Natural killer cell treated with Interleukin-12 subunit alpha and Interleukin-12 subunit beta and Interleukin-15 and Interleukin-18, amount 100 ng/mL, for 72 hours (primary cell): ENCODE results near the gene EEF1AKMT1. TPM values are rescaled to one million over a fixed set of nuclear protein-coding genes. Genes with fewer than 3 reads are reported as not detected.
A peak's percentile ranks its signal among the peaks of the same experiment; 100 is the strongest.
"Not testable (repeated sequence)": the region's sequence is repeated elsewhere in the genome, so short reads cannot be mapped to it uniquely, and the experiment has no call there.

Source experiments
- ATAC-seq, 2 donors: fragments of 150-1000 bp; cut with Tn5 transposase in 1 of 2; sonication (Bioruptor Pico), chemical (Tn5 transposase) in 1 of 2; 2 replicates each; pipeline ENCODE4 v1.10.0; 2021
- DNase-seq: peaks from one replicate; pipeline ENCODE4 v3.0.0; 2022; ENCODE audit warnings: low spot score
- H3K27ac Mint-ChIP-seq, 2 donors: 1 replicate in 1 of 2; 2 replicates in 1 of 2; pipeline ENCODE4 v1.8.0; 2022; ENCODE audit warnings: mixed read lengths in 2 of 2, mild to moderate bottlenecking in 1 of 2, moderate library complexity in 1 of 2
- H3K27me3 Mint-ChIP-seq, 2 donors: 1 replicate in 1 of 2; 2 replicates in 1 of 2; pipeline ENCODE4 v1.8.0; 2022; ENCODE audit warnings: mixed read lengths in 2 of 2
- H3K36me3 Mint-ChIP-seq: one replicate; pipeline ENCODE4 v1.8.0; 2022; ENCODE audit warnings: mixed read lengths
- H3K4me1 Mint-ChIP-seq, 2 donors: 1 replicate in 1 of 2; 2 replicates in 1 of 2; pipeline ENCODE4 v1.8.0; 2022; ENCODE audit warnings: low read depth in 2 of 2, mixed read lengths in 2 of 2, mild to moderate bottlenecking in 1 of 2
- H3K4me3 Mint-ChIP-seq: one replicate; pipeline ENCODE4 v1.8.0; 2022; ENCODE audit warnings: mixed read lengths
- H3K9me3 Mint-ChIP-seq: 2 replicates; pipeline ENCODE4 v1.8.0; 2022; ENCODE audit warnings: mixed read lengths
- total RNA-seq, 2 donors: library from RNA; stranded (reverse); gene quantifications; one replicate each; pipeline ENCODE4 v1.2.3, GENCODE V29; 2022

EEF1AKMT1 gene
- total RNA-seq, 2 donors from 2014 or later = 11.0 to 12.6 TPM

DNA sequence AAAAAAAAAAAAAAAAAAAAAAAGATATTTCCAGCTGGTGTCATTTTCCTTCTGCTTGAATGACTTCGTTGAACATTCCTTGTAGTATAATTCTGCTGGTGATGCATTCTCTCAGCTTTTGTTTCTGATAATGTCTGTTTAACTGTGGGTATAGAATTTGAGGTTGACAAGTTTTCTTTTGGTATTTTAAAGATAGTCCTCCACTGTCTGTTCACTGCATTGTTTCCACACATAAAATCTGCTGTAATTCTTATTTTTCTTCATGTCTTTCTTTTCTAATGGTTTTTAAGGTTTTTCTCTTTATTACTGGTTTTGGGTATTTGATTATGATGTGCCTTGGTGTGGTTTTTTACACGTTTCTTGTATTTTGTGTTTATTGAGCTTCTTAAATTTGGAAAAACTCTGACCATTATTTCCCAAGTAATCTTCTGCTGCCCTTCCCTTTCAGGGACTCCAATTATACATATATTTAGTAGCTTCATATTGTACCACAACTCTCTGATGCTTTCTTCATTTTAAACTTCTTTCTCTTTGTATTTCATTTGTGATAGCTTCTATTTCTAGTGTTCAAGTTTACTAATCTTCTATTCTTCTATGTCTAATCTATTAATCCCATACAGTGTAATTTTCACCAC, 6.3 kb downstream of the EEF1AKMT1 start:
- Mint-ChIP-seq H3K9me3 (peaks cover 18% of the 10 kb centered on the region), H3K4me1 (peaks cover 11 to 20% of the 10 kb centered on the region in 2 donors), H3K4me3 (no peak overlapping the region), H3K27me3 (no peaks in the 10 kb centered on the region), H3K36me3 (peaks cover 31% of the 10 kb centered on the region), H3K27ac (no peak overlapping the region)
- no peak for DNase-seq
- no peak for ATAC-seq

DNA sequence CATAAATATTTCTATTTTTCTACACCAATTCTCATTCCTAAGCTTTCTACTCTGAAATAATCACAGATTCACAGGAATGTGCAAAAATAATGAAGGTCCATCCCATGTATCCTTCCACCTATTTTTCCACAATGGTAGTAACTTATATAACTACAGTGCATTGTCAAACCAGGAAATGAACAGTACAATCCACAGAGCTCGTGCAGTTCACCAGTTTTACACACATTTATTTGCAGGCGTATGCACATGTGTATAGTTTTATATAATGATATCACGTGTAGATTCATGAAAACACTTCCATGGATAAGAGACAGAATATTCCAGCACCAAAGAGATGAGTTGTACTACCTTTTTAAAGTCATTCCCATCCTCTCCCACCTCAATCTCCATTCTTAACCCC, 12.9 kb downstream of the EEF1AKMT1 start:
- no peak for DNase-seq
- Mint-ChIP-seq H3K36me3 (peaks cover 24% of the 10 kb centered on the region), H3K27me3 (no peaks in the 10 kb centered on the region), H3K4me1 (peaks cover 0 to 3% of the 10 kb centered on the region in 2 donors), H3K4me3 (no peak overlapping the region), H3K9me3 (peaks cover 6% of the 10 kb centered on the region), H3K27ac (no peak overlapping the region)
- ATAC-seq = no peak

DNA sequence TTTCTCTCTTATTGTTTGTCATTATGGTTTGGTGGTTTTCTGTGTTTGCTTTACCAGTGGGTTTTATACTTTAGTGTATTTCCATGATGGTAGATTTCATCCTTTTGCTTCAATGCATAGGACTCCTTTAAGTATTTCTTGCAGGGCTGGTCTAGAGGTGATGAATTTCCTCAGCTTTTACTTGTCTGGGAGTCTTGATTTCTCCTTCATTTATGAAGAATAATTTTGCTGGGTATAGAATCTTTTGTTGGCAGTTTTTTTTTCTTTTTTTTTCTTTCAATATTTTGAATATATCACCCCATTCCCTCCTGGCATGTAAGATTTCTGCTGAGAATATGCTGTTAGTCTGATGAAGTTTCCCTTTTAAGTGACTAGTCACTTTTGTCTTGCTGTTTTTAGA, 19.8 kb downstream of the EEF1AKMT1 start:
- H3K36me3 Mint-ChIP-seq = peaks cover 64% of the 10 kb centered on the region
- ATAC-seq (no peak), DNase-seq (no peak)
- peaks cover 30% of the 10 kb centered on the region for H3K9me3 Mint-ChIP-seq
- H3K27me3 Mint-ChIP-seq = no peaks in the 10 kb centered on the region
- no peak overlapping the region for H3K27ac Mint-ChIP-seq
- no peak overlapping the region for H3K4me3 Mint-ChIP-seq
- peaks cover 0 to 3% of the 10 kb centered on the region in 2 donors for H3K4me1 Mint-ChIP-seq

DNA sequence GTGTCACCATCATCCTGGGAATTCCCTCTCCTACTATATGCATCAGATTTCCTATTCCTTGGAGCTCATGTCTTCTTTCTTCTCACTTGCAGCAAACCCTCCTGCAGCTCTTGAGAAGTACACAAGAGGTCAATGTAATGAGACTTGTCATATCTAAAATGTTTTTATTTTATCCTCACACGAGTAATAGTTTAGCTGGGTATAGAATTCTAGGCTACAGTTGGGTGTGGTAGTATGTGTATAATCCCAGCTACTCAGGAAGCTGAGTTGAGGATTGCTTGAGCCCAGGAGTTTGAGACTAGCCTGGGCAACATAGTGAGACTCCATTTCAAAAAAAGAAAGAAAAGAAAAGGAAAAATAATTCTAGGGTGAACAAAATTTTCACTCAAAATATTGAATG, 24.4 kb downstream of the EEF1AKMT1 start:
- no peaks in the 10 kb centered on the region for H3K4me1 Mint-ChIP-seq
- peaks cover 30% of the 10 kb centered on the region for H3K9me3 Mint-ChIP-seq
- peaks cover 56% of the 10 kb centered on the region for H3K36me3 Mint-ChIP-seq
- no peak overlapping the region for H3K27ac Mint-ChIP-seq
- DNase-seq = no peak
- H3K27me3 Mint-ChIP-seq = no peaks in the 10 kb centered on the region
- ATAC-seq = no peak
- H3K4me3 Mint-ChIP-seq = no peak overlapping the region

DNA sequence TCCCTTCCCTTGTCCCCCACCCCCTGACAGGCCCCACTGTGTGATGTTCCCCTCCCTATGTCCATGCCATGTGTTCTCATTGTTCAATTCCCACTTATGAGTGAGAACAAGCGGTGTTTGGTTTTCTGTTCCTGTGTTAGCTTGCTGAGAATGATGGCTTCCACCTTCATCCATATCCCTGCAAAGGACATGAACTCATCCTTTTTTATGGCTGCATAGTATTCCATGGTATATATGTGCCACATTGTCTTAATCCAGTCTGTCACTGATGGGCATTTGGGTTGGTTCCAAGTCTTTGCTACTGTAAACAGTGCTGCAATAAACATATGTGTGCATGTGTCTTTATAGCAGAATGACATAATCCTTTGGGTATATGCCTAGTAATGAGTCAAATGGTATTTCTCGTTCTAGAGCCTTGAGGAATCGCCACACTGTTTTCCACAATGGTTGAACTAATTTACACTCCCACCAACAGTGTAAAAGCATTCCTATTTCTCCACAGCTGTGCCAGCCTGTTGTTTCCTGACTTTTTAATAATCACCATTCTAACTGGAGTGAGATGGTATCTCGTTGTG, 29.8 kb downstream of the EEF1AKMT1 start:
- not testable (repeated sequence) for H3K27me3 Mint-ChIP-seq, ATAC-seq
- peaks cover 13% of the 10 kb centered on the region for H3K36me3 Mint-ChIP-seq

DNA sequence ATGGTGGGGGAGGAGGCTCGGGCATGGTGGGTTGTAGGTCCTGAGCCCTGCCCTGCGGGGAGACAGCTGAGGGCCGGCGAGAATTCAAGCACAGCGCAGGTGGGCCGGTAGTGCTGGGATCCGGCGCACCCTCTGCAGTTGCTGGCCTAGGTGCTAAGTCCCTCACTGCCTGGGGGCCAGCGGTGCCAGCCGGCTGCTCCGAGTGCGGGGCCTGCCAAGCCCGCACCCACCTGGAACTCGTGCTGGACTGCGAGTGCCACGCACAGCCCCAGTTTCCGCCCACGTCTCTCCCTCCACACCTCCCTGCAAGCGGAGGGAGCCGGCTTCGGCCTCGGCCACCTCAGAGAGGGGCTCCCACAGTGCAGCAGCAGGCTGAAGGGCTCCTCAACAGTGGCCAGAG, 33.7 kb downstream of the EEF1AKMT1 start:
- no peak overlapping the region for H3K27ac Mint-ChIP-seq

More for the DNA sequence above, 29.8 kb downstream of the EEF1AKMT1 start:
- H3K4me1 Mint-ChIP-seq, H3K27ac Mint-ChIP-seq, H3K9me3 Mint-ChIP-seq, H3K4me3 Mint-ChIP-seq, DNase-seq: not testable (repeated sequence)

DNA sequence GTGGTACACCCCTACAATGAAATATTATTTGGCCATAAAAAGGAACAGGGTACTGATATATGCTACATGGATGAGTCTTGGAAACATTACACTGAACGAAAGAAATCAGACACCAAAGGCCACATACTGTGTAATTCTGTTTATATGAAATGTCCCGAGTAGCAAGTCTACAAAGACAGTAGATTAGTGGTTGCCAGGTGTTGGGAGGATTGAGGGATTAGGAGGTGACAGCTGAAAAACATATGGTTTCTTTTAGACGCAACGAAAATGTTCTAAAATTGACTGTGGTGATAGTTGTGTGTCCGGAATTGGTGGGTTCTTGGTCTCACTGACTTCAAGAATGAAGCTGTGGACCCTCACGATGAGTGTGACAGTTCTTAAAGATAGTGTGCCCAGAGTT, 35.1 kb downstream of the EEF1AKMT1 start:
- no peak for DNase-seq
- H3K27me3 Mint-ChIP-seq = no peaks in the 10 kb centered on the region
- H3K27ac Mint-ChIP-seq = no peak overlapping the region
- H3K4me1 Mint-ChIP-seq = no peaks in the 10 kb centered on the region
- H3K9me3 Mint-ChIP-seq = no peaks in the 10 kb centered on the region
- H3K36me3 Mint-ChIP-seq = no peaks in the 10 kb centered on the region
- no peak overlapping the region for H3K4me3 Mint-ChIP-seq
- ATAC-seq = no peak

More for the DNA sequence above, 33.7 kb downstream of the EEF1AKMT1 start:
- H3K27me3 Mint-ChIP-seq = no peaks in the 10 kb centered on the region
- peaks cover under 1% of the 10 kb centered on the region for H3K36me3 Mint-ChIP-seq
- ATAC-seq = peak; percentile 31 to 40
- no peak overlapping the region for H3K4me3 Mint-ChIP-seq
- H3K9me3 Mint-ChIP-seq = no peaks in the 10 kb centered on the region
- no peak for DNase-seq
- no peaks in the 10 kb centered on the region for H3K4me1 Mint-ChIP-seq

DNA sequence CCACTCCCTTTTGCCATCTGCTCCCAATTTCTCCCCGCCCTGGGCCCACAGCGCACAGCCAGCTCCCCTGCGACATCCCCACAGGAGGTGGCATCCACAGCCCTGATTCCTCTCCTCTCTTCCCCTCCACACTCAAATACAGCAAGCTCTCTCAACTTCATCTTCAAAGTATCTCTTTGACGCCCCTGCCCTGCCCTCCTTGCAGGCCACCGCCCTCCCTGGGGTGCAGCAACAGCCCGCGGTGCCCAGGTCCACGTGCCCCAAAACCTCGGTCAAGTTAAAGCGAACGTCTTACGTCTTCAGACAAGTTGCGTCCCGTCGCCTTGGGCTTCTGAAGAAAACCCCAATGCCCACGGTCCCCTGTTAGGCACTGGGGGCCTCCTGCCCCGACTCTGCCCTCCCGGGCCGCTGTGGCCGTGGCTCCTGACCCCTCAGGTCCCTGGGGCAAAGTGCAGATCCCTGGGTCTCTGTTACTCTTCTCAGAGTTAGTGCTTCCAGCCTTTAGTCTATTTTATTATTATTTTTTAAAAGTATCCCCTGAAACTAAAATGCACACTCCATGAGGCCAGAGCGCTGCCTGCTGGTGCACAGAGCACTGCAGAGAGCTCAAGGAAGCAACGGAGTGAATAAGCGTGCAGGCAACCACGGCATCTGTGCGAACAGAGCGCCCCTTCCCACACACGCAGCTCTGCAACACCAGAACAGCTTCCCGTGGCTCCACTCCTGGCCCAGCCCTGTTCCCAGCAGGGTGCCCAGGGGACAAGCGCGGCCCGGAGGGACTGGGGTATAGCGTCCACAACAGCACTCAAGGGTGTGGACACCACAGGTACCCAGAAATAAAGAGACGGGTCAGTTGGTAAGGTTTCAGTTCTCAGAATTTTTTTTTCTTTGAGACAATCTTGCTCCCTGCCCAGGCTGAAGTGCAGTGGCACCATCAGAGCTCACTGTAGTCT, 43.9 kb downstream of the EEF1AKMT1 start:
- DNase-seq (no peak), ATAC-seq (no peak)
- Mint-ChIP-seq H3K27ac (no peak overlapping the region), H3K4me1 (peaks cover 0 to 4% of the 10 kb centered on the region in 2 donors), H3K27me3 (no peaks in the 10 kb centered on the region), H3K4me3 (no peak overlapping the region), H3K36me3 (no peaks in the 10 kb centered on the region), H3K9me3 (no peaks in the 10 kb centered on the region)

DNA sequence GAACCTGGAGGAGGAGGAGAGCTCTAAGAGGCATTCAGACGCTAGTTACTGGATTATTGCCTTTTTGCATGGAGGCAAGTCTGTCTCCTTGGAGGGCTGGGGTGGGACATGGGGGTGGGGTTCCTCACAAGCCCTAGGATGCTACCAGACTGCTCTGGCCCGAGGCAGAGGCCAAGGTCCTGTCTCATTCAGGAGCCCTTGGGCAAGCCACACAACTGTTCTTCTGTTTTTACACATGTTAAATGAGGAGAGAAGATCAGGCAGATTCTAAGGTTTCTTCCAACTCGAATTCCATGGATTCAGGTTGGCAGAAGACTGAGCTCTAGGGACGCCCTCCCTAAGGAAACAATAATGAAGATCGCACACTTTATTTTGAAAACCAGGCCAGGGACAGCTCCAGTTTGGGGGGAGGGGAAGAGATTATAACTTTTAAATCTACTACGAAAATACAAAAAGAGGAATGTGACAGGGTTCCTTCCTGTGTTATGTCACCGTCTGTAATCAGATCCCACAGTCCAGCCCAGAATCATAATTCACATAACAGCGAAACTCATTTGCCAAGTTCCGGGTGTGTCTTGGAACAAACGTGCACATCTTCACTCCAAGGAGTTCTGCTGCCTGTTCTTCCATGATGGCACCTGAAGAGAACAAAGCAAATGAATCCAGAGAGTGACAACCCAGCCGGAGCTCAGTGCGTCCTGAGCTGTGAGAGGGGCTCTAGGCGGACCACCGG, 45.0 kb downstream of the EEF1AKMT1 start:
- peaks cover 0 to 4% of the 10 kb centered on the region in 2 donors for H3K4me1 Mint-ChIP-seq
- ATAC-seq (no peak), DNase-seq (no peak)
- no peaks in the 10 kb centered on the region for H3K27me3 Mint-ChIP-seq
- no peaks in the 10 kb centered on the region for H3K9me3 Mint-ChIP-seq
- H3K27ac Mint-ChIP-seq = no peak overlapping the region
- no peaks in the 10 kb centered on the region for H3K36me3 Mint-ChIP-seq
- H3K4me3 Mint-ChIP-seq = no peak overlapping the region

DNA sequence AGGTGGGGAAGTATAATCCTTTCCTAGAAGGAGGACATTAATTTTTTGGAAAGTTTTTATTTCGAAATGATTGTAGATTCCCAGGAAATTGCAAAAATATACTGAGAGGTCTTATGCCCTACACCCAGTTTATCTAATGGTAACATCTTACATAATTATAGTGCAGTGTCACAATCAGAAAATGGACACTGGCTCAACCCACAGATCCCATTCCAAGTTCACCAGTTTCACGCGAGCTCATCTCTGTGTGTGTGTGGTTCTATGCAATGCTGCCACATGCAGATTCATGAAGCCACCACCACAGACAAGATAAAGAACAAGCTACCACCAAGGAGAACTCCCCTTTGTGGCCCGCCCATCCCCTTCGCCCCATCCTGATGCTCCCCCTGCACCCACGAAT, 45.9 kb downstream of the EEF1AKMT1 start:
- ATAC-seq = no peak
- DNase-seq = no peak
- no peaks in the 10 kb centered on the region for H3K36me3 Mint-ChIP-seq
- peaks cover 0 to 4% of the 10 kb centered on the region in 2 donors for H3K4me1 Mint-ChIP-seq
- H3K4me3 Mint-ChIP-seq = no peak overlapping the region
- no peaks in the 10 kb centered on the region for H3K27me3 Mint-ChIP-seq
- no peaks in the 10 kb centered on the region for H3K9me3 Mint-ChIP-seq
- no peak overlapping the region for H3K27ac Mint-ChIP-seq

DNA sequence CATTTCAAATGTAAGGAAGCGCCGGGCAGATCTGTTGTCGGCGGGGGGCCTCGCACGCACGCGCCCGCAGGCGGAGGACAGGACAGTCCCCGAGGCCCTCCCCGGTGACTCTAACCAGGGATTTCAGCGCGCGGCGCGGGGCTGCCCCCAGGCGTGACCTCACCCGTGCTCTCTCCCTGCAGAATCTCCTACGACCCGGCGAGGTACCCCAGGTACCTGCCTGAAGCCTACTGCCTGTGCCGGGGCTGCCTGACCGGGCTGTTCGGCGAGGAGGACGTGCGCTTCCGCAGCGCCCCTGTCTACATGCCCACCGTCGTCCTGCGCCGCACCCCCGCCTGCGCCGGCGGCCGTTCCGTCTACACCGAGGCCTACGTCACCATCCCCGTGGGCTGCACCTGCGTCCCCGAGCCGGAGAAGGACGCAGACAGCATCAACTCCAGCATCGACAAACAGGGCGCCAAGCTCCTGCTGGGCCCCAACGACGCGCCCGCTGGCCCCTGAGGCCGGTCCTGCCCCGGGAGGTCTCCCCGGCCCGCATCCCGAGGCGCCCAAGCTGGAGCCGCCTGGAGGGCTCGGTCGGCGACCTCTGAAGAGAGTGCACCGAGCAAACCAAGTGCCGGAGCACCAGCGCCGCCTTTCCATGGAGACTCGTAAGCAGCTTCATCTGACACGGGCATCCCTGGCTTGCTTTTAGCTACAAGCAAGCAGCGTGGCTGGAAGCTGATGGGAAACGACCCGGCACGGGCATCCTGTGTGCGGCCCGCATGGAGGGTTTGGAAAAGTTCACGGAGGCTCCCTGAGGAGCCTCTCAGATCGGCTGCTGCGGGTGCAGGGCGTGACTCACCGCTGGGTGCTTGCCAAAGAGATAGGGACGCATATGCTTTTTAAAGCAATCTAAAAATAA, 52.1 kb downstream of the EEF1AKMT1 start:
- Mint-ChIP-seq H3K27me3 (peaks cover 0 to 7% of the 10 kb centered on the region in 2 donors), H3K4me3 (no peak overlapping the region)

DNA sequence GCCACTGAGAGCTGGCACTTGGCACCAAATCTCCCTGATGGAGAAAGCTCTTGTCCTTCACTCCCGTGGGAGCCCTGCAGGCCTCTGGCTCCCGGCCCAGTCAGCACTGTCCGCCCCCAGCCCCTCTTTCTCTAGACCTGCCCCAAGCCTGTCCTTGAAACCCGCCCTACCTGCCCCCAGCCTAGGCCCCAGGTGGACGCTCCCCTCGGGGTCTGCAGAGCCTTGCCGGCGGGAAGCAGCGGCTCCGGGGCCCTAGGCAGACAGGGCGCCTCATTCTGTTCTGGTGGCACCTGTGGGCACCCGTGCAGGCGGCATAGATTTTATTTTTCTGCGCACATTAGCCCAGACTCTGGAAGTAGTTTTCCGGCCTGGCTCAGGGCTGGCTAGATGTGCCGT, 52.7 kb downstream of the EEF1AKMT1 start:
- no peaks in the 10 kb centered on the region for H3K9me3 Mint-ChIP-seq
- no peaks in the 10 kb centered on the region for H3K4me1 Mint-ChIP-seq
- no peak overlapping the region for H3K4me3 Mint-ChIP-seq
- H3K36me3 Mint-ChIP-seq = no peaks in the 10 kb centered on the region
- ATAC-seq = no peak
- no peak overlapping the region for H3K27ac Mint-ChIP-seq
- peaks cover 0 to 7% of the 10 kb centered on the region in 2 donors for H3K27me3 Mint-ChIP-seq
- no peak for DNase-seq

More for the DNA sequence above, 52.1 kb downstream of the EEF1AKMT1 start:
- Mint-ChIP-seq H3K27ac (no peak overlapping the region), H3K36me3 (no peaks in the 10 kb centered on the region), H3K9me3 (no peaks in the 10 kb centered on the region), H3K4me1 (no peaks in the 10 kb centered on the region)
- ATAC-seq (peak; percentile 37 to 52), DNase-seq (no peak)

DNA sequence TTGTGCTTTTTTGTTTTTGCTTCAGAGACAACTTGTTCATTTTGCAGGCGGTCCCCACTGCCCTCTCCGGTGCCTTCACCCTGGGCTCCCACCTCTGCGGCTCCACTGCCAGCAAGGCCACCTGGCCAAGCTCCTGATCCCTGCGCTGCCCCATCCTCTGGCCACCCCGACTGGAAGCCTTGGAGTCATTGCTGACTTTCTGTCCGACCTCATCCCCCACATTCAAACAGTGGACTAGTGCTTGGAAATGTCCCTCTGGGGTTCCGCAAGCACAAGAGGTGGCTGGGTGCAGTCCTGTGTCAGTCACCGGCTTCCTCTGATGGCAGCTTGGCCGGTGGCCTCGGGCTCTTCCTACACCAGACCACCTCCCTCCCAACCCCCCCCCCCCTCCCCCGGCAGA, 53.3 kb downstream of the EEF1AKMT1 start:
- Mint-ChIP-seq H3K4me3 (no peak overlapping the region), H3K4me1 (no peaks in the 10 kb centered on the region), H3K9me3 (no peaks in the 10 kb centered on the region), H3K27me3 (peaks cover 0 to 7% of the 10 kb centered on the region in 2 donors), H3K36me3 (no peaks in the 10 kb centered on the region), H3K27ac (no peak overlapping the region)
- no peak for DNase-seq
- ATAC-seq = no peak
